ENCODE measurements around the gene BTLA.

BTLA gene

GRCh38 chr3:112416391-112417212 lies 82.7 kb downstream of the BTLA start:
- H3K4me3 ChIP-seq (ENCODE audit: low read depth, low read length), result no peak overlapping the region
- no peaks in the 10 kb centered on the region for H3K9me3 ChIP-seq (ENCODE audit: control insufficient read depth, insufficient read depth, low read depth, low read length)
- H3K27ac ChIP-seq (ENCODE audit: low read depth, low read length), result no peak overlapping the region
- H3K36me3 ChIP-seq (ENCODE audit: control insufficient read depth, insufficient read depth, low read length), result peaks cover 33% of the 10 kb centered on the region
- H3K4me1 ChIP-seq (ENCODE audit: control insufficient read depth, insufficient read depth, low read length), result peaks cover 11% of the 10 kb centered on the region
- no peaks in the 10 kb centered on the region for H3K27me3 ChIP-seq (ENCODE audit: control insufficient read depth, insufficient read depth, low read length)
- H3K9ac ChIP-seq (ENCODE audit: low read length), result no peak overlapping the region

DNA sequence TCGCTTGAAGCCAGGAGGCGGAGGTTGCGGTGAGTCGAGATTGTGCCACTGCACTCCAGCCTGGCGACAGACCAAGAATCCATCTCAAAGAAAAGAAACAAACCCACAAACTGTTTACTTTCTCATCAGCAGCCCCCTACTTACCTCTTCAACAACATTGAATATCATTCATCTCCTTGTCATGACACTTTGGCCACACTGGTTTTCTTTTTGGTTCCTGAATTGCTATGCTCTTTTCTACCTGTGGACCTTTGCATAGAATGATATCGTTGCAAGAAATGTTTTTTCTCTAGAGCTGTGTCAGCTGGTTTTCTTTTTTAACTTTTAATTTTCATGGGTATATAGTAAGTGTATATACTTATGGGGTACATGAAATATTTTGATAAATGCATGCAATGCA lies 83.9 kb downstream of the BTLA start:
- no peaks in the 10 kb centered on the region for H3K27me3 ChIP-seq (ENCODE audit: control insufficient read depth, insufficient read depth, low read length)
- H3K9ac ChIP-seq (ENCODE audit: low read length), result no peak overlapping the region
- no peaks in the 10 kb centered on the region for H3K9me3 ChIP-seq (ENCODE audit: control insufficient read depth, insufficient read depth, low read depth, low read length)
- no peak overlapping the region for H3K27ac ChIP-seq (ENCODE audit: low read depth, low read length)
- H3K4me1 ChIP-seq (ENCODE audit: control insufficient read depth, insufficient read depth, low read length), result peaks cover 11% of the 10 kb centered on the region
- peaks cover 26% of the 10 kb centered on the region for H3K36me3 ChIP-seq (ENCODE audit: control insufficient read depth, insufficient read depth, low read length)
- H3K4me3 ChIP-seq (ENCODE audit: low read depth, low read length), result no peak overlapping the region
